PC-9 (cell line): Measurements from ENCODE around the gene SPSB2. TPM values are rescaled to one million over a fixed set of nuclear protein-coding genes. Genes with fewer than 3 reads are reported as not detected.

Experiments used
- BruUV-seq: library from RNA; stranded (reverse); fragments of 400-500 nt; replicated peaks from 2 replicates; lab custom pipeline; 2021; lab: Mats Ljungman, UMichigan
- CTCF ChIA-PET: fragments of 300-600 bp; sonication (Branson Sonifier 250); formaldehyde crosslinking; loops from one replicate; lab custom pipeline; 2022; ENCODE audit warnings: antibody characterized with exemption; lab: Charles Lee
- POLR2A ChIA-PET: fragments of 300-600 bp; sonication (Branson Sonifier 250); formaldehyde crosslinking; loops from one replicate; lab custom pipeline; 2022; ENCODE audit warnings: antibody characterized with exemption; ENCODE audit not compliant: unreplicated experiment; lab: Charles Lee
- DNase-seq, 2 experiments: peaks; one replicate each; pipeline versions ENCODE4 v3.0.0 to v3.0.0-alpha.2; 2015 to 2022; ENCODE audit warnings: mixed read lengths in 1 of 2
- H2AFZ ChIP-seq: fragments of 200-600 bp; sonication (generic); 2 replicates; pipeline ENCODE4 v1.8.1; 2017; ENCODE audit warnings: antibody characterized with exemption
- H3F3A ChIP-seq: fragments of 200-600 bp; sonication (generic); 2 replicates; pipeline ENCODE4 v1.8.1; 2017; ENCODE audit warnings: antibody characterized with exemption, mild to moderate bottlenecking, low read depth; ENCODE audit not compliant: insufficient read depth
- H3K27ac ChIP-seq: fragments of 200-600 bp; sonication (generic); 2 replicates; pipeline ENCODE4 v1.6.1; 2016; ENCODE audit warnings: mixed run types
- H3K27me3 ChIP-seq: fragments of 200-600 bp; sonication (generic); 2 replicates; pipeline ENCODE4 v1.6.1; 2016; ENCODE audit warnings: low read depth, mixed run types; ENCODE audit not compliant: insufficient read depth
- H3K36me3 ChIP-seq: fragments of 200-600 bp; sonication (generic); 2 replicates; pipeline ENCODE4 v1.6.1; 2016; ENCODE audit warnings: low read depth, mixed run types
- H3K4me1 ChIP-seq: fragments of 200-600 bp; sonication (generic); replicated peaks from 2 replicates; pipeline ENCODE4 v1.6.1; 2016; ENCODE audit warnings: mixed run types; ENCODE audit not compliant: insufficient read depth
- H3K4me2 ChIP-seq: fragments of 200-600 bp; sonication (generic); 2 replicates; pipeline ENCODE4 v1.6.1; 2017; ENCODE audit warnings: mixed run types
- H3K4me3 ChIP-seq: fragments of 200-600 bp; sonication (generic); 2 replicates; pipeline ENCODE4 v1.6.1; 2016; ENCODE audit warnings: mixed run types
- H3K79me2 ChIP-seq: fragments of 200-600 bp; sonication (generic); 2 replicates; pipeline ENCODE4 v1.6.1; 2017; ENCODE audit warnings: low read depth, mixed run types
- H3K9me2 ChIP-seq: fragments of 200-600 bp; sonication (generic); 2 replicates; pipeline ENCODE4 v1.8.1; 2017; ENCODE audit warnings: mild to moderate bottlenecking; ENCODE audit not compliant: insufficient read depth
- H3K9me3 ChIP-seq: fragments of 200-600 bp; sonication (generic); 2 replicates; pipeline ENCODE4 v1.8.1; 2016; ENCODE audit warnings: low read depth; ENCODE audit not compliant: insufficient read depth
- H4K20me1 ChIP-seq: fragments of 200-600 bp; sonication (generic); 2 replicates; pipeline ENCODE4 v1.8.1; 2017; ENCODE audit not compliant: insufficient read depth
- CTCF ChIP-seq: fragments of 200-600 bp; sonication (generic); conservative IDR thresholded peaks from 2 replicates; pipeline ENCODE4 v1.6.1; 2017; ENCODE audit warnings: mixed run types, antibody characterized with exemption, mild to moderate bottlenecking, moderate library complexity
- EZH2 ChIP-seq: fragments of 200-600 bp; sonication (generic); IDR thresholded peaks from 2 replicates; pipeline ENCODE4 v1.8.0; 2017; ENCODE audit warnings: antibody characterized with exemption, low read depth
- intact Hi-C: fragments of 100-400 bp; cut with micrococcal nuclease; formaldehyde crosslinking; loops from one replicate; pipeline ENCODE4 v1.10.0; 2022; ENCODE audit not compliant: unreplicated experiment
- total RNA-seq: library from RNA; stranded (reverse); gene quantifications from 2 replicates; pipeline ENCODE4 v1.2.3, GENCODE V29; 2021

SPSB2 gene
- total RNA-seq, 1 experiment from 2014 or later, result 28.9 TPM

GRCh38 chr12:6826125-6826733 is 46.9 kb downstream of the SPSB2 start:
- ChIA-PET CTCF (interaction anchor here (0.7 kb wide), 1 partner anchor 1941 kb away, joined by 3 read pairs; no protein-coding TSS in a partner anchor), POLR2A (interaction anchor here (0.6 to 0.7 kb wide), 2 partner anchors 43 to 279 kb away, joined by 4 read pairs; no protein-coding TSS in a partner anchor)
- Histone ChIP-seq H3K4me2 (no peak overlapping the region), H2AFZ (no peak overlapping the region), H3K36me3 (no peaks in the 10 kb centered on the region), H3K27ac (no peak overlapping the region), H3K79me2 (no peaks in the 10 kb centered on the region), H3K4me3 (no peak overlapping the region), H3K4me1 (no peaks in the 10 kb centered on the region; the same call in 1 of the 2 replicates), H3K27me3 (peaks cover 97% of the 10 kb centered on the region), H3K9me2 (no peaks in the 10 kb centered on the region), H3F3A (no peaks in the 10 kb centered on the region; the same call in 1 of the 2 replicates), H3K9me3 (no peaks in the 10 kb centered on the region), H4K20me1 (no peaks in the 10 kb centered on the region)
- DNase-seq, result no peak
- intact Hi-C loops, result loop anchor here (5.0 kb wide), 2 partner anchors 139 to 259 kb away; partner anchors contain the start of genes NOP2 and ZNF384
- no TSS peak for BruUV-seq
- no peak for TF ChIP-seq CTCF
- no peak for TF ChIP-seq EZH2

GRCh38 chr12:6825398-6826124 is 47.5 kb downstream of the SPSB2 start:
- CTCF ChIA-PET, result interaction anchor here (0.6 to 1.3 kb wide), 6 partner anchors 14 to 1940 kb away, joined by 3 to 7 read pairs (median 3); partner anchors contain the start of genes MLF2 and ZNF384
- Histone ChIP-seq H3K36me3 (no peaks in the 10 kb centered on the region), H3K79me2 (no peaks in the 10 kb centered on the region), H3K27ac (no peak overlapping the region), H3F3A (no peaks in the 10 kb centered on the region; the same call in 1 of the 2 replicates), H3K27me3 (peaks cover 97% of the 10 kb centered on the region), H3K4me1 (no peaks in the 10 kb centered on the region; the same call in 1 of the 2 replicates), H3K4me2 (no peak overlapping the region), H4K20me1 (no peaks in the 10 kb centered on the region), H3K4me3 (no peak overlapping the region), H2AFZ (no peak overlapping the region), H3K9me2 (no peaks in the 10 kb centered on the region), H3K9me3 (no peaks in the 10 kb centered on the region)
- intact Hi-C loops, result loop anchor here (1.0 to 5.0 kb wide), 6 partner anchors 46 to 258 kb away; partner anchors contain the start of genes MLF2, NOP2 and ZNF384
- TF ChIP-seq EZH2, result no peak
- TF ChIP-seq CTCF, result peak; percentile 96
- peak; percentile 68 to 93 for DNase-seq
- POLR2A ChIA-PET, result interaction anchor here (0.6 kb wide), 1 partner anchor 44 kb away, joined by 4 read pairs; no protein-coding TSS in a partner anchor
- BruUV-seq, result no TSS peak

DNA sequence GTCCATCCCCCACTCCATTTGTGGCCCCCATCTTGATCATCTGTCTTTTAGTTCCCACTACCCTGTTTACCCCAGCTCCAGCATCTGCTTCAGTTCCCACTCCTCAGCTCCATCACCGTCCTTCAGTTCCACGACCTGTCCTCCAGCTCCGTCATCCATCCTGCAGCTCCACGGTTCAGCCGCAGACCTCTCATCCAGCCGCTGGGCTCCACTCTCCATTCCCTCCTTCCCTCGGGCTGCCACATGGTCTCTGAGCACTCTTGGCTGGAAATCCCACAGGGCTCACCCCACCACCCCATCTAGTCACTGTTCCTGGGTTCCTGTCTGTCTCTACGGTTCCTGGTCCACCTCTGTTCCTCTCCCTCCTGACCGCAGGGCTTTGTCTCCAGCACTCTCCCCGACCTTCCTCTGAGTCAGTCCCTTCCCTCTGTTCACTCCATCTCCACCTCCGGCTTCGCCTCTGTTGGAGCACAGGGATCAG is 48.2 kb downstream of the SPSB2 start:
- Histone ChIP-seq H2AFZ (no peak overlapping the region), H4K20me1 (no peaks in the 10 kb centered on the region), H3K4me3 (no peak overlapping the region), H3K4me2 (no peak overlapping the region), H3K27me3 (peaks cover 97% of the 10 kb centered on the region), H3K4me1 (no peaks in the 10 kb centered on the region; the same call in 1 of the 2 replicates), H3K36me3 (no peaks in the 10 kb centered on the region), H3F3A (no peaks in the 10 kb centered on the region; the same call in 1 of the 2 replicates), H3K9me3 (no peaks in the 10 kb centered on the region), H3K79me2 (no peaks in the 10 kb centered on the region), H3K9me2 (no peaks in the 10 kb centered on the region), H3K27ac (no peak overlapping the region)
- intact Hi-C loops, result loop anchor here (1.0 to 5.0 kb wide), 6 partner anchors 46 to 258 kb away; partner anchors contain the start of genes MLF2, NOP2 and ZNF384
- CTCF ChIA-PET, result interaction anchor here (0.6 to 1.3 kb wide), 6 partner anchors 13 to 152 kb away, joined by 3 to 7 read pairs (median 4); partner anchors contain the start of genes MLF2 and ZNF384
- TF ChIP-seq EZH2 (no peak), CTCF (no peak)
- no peak for DNase-seq
- no TSS peak for BruUV-seq
- POLR2A ChIA-PET, result interaction anchor here (0.6 kb wide), 1 partner anchor 488 kb away, joined by 3 read pairs; no protein-coding TSS in a partner anchor
